Cardiac muscle cell (in vitro differentiated cells and primary cell): Measurements from ENCODE around the gene TLX3. TPM values are rescaled to one million over a fixed set of nuclear protein-coding genes. Genes with fewer than 3 reads are reported as not detected.

Experiments
- DNase-seq, 2 donors: peaks; one replicate each; pipeline versions ENCODE4 v3.0.0 to v3.0.0-alpha.2; 2010 to 2017; ENCODE audit warnings: low read depth in 1 of 2, low spot score in 1 of 2
- H3K27ac ChIP-seq: fragments of 200-600 bp; sonication (generic); 2 replicates; pipeline ENCODE4 v1.5.1; 2016
- H3K27me3 ChIP-seq: fragments of 200-600 bp; sonication (generic); 2 replicates; pipeline ENCODE4 v1.6.0; 2016; ENCODE audit warnings: control low read depth
- H3K36me3 ChIP-seq: fragments of 200-600 bp; sonication (generic); 2 replicates; pipeline ENCODE4 v1.5.1; 2016; ENCODE audit warnings: control low read depth
- H3K4me1 ChIP-seq: fragments of 200-600 bp; sonication (generic); 2 replicates; pipeline ENCODE4 v1.8.1; 2017; ENCODE audit warnings: low read depth, mild to moderate bottlenecking, mixed run types
- H3K4me3 ChIP-seq: fragments of 200-600 bp; sonication (generic); 2 replicates; pipeline ENCODE4 v1.5.1; 2016; ENCODE audit warnings: mild to moderate bottlenecking
- H3K9me3 ChIP-seq: fragments of 200-600 bp; sonication (generic); 2 replicates; pipeline ENCODE4 v1.5.1; 2017; ENCODE audit warnings: low read depth, mild to moderate bottlenecking, control low read depth
- CTCF ChIP-seq: IDR thresholded peaks from 2 replicates; pipeline ENCODE4 v1.5.1; 2012; ENCODE audit warnings: low read depth, mild to moderate bottlenecking, low read length
- polyA plus RNA-seq: library from polyadenylated mRNA; unstranded; fragments of >200 nt; fragmentation: Nextera tagmentation; extraction: Ambion mirVana; gene quantifications from 2 replicates; pipeline ENCODE4 v1.2.1, GENCODE V29; 2016
- total RNA-seq: library from RNA; depleted of rRNA; stranded (reverse); fragments of >200 nt; gene quantifications from 2 replicates; pipeline ENCODE4 v1.2.3, GENCODE V29; 2016

TLX3 gene
- total and polyA plus RNA-seq, 2 experiments from 2014 or later = not detected

- no peak for TF ChIP-seq CTCF
- Histone ChIP-seq H3K27me3 (peaks cover 100% of the 10 kb centered on the region), H3K36me3 (no peaks in the 10 kb centered on the region), H3K27ac (no peak overlapping the region), H3K4me1 (peaks cover 3% of the 10 kb centered on the region), H3K4me3 (no peak overlapping the region), H3K9me3 (no peaks in the 10 kb centered on the region)
- no peak for DNase-seq
Measured at GRCh38 chr5:171306781-171307591, 2.1 kb upstream of the TLX3 start.

DNA sequence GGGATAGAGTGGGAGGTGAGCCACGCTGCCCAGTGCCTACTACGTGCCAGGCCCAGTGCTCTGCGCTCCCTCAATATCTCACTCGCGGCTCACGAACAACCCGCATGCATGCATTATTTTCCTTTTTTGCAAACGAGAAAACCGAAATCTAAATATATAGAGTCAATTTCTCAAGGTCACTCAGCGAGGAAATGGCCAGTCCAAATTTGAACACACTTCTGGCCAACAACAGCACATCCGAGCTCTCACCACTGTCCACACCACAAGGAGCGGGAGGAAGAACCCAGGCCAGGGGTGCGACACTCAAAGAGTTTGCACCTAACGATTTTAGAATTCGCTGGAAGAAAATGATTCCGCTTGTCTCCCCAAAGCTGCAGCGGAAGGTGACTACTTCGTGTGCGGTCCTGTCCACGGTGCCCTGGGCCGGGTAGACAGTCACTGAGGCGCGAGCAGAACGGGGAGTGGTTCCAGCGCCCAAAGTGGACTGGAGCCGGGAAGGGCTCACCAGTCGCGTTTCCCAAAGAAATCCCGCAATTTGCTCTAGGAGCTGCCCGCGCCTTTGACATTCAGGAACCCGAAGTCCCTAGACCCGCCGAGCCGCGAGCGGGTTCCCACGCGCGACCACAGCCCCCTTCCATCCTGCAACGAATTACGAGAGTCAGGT lies 1.1 kb upstream of the TLX3 start:
- peaks cover 100% of the 10 kb centered on the region for H3K27me3 ChIP-seq
- H3K27ac ChIP-seq = no peak overlapping the region
- TF ChIP-seq CTCF = no peak
- H3K4me3 ChIP-seq = peak overlapping the region; percentile 5
- no peaks in the 10 kb centered on the region for H3K36me3 ChIP-seq
- no peak for DNase-seq
- H3K9me3 ChIP-seq = no peaks in the 10 kb centered on the region
- H3K4me1 ChIP-seq = peaks cover 5% of the 10 kb centered on the region

DNA sequence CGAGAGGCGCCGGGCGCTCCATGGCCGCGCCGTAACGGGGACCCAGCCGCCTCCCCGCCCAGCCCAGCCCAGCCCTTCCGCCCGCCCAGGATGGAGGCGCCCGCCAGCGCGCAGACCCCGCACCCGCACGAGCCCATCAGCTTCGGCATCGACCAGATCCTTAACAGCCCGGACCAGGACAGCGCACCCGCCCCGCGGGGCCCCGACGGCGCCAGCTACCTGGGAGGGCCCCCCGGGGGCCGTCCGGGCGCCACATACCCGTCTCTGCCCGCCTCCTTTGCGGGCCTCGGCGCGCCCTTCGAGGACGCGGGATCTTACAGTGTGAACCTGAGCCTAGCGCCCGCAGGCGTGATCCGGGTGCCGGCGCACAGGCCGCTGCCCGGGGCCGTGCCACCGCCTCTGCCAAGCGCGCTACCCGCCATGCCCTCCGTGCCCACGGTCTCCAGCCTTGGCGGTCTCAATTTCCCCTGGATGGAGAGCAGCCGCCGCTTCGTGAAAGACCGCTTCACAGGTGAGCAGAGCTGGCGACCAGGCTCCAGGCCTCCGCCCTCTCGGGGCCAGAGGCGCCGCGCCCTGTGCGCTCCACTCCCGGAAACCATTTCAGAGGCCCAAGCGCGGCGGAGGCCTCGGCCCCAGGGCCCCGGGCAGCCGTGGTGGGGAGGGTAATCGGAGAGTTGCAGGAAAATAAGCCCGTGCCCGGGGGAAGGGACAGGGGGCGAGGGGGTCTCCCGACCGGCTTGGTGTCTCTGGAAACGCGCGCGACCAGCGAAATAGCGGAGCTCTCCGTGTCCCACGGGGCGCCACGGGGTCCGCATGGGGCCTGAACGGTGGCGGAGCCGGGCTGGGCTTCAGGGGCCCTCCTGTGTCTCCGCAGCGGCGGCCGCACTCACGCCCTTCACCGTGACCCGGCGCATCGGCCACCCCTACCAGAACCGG lies 496 bp downstream of the TLX3 start:
- no peaks in the 10 kb centered on the region for H3K9me3 ChIP-seq
- H3K36me3 ChIP-seq = no peaks in the 10 kb centered on the region
- no peak for DNase-seq
- peaks cover 100% of the 10 kb centered on the region for H3K27me3 ChIP-seq
- peak overlapping the region; percentile 5 for H3K4me3 ChIP-seq
- H3K27ac ChIP-seq = no peak overlapping the region
- peaks cover 5% of the 10 kb centered on the region for H3K4me1 ChIP-seq
- no peak for TF ChIP-seq CTCF

- peaks cover 5% of the 10 kb centered on the region for H3K4me1 ChIP-seq
- H3K9me3 ChIP-seq = no peaks in the 10 kb centered on the region
- DNase-seq = no peak
- H3K4me3 ChIP-seq = no peak overlapping the region
- no peaks in the 10 kb centered on the region for H3K36me3 ChIP-seq
- peak; percentile 22 for TF ChIP-seq CTCF
- peaks cover 100% of the 10 kb centered on the region for H3K27me3 ChIP-seq
- H3K27ac ChIP-seq = no peak overlapping the region
Measured at GRCh38 chr5:171310212-171310818, 1.3 kb downstream of the TLX3 start.

- H3K9me3 ChIP-seq = no peaks in the 10 kb centered on the region
- no peaks in the 10 kb centered on the region for H3K36me3 ChIP-seq
- no peak for DNase-seq
- peaks cover 100% of the 10 kb centered on the region for H3K27me3 ChIP-seq
- H3K4me1 ChIP-seq = peaks cover 5% of the 10 kb centered on the region
- no peak for TF ChIP-seq CTCF
- peak overlapping the region; percentile 13 for H3K4me3 ChIP-seq
- H3K27ac ChIP-seq = no peak overlapping the region
Measured at GRCh38 chr5:171310819-171311321, 1.8 kb downstream of the TLX3 start.
